Spleen (tissue), 11 donors: Measurements from ENCODE around the gene SETBP1. TPM values are rescaled to one million over a fixed set of nuclear protein-coding genes. Genes with fewer than 3 reads are reported as not detected.
A peak's percentile ranks its signal among the peaks of the same experiment; 100 is the strongest.

Experiments used
- DNase-seq: peaks from one replicate; pipeline ENCODE4 v3.0.0-alpha.2; 2020
- H3K27ac ChIP-seq, 8 donors: fragments of 200-600 bp; sonication (generic) in 7 of 8; 1 replicate in 4 of 8; 2 replicates in 4 of 8; pipeline versions ENCODE4 v1.5.0 to v1.8.0; 2016 to 2021; ENCODE audit warnings: inconsistent platforms in 4 of 8, mild to moderate bottlenecking in 4 of 8, moderate library complexity in 1 of 8
- H3K27me3 ChIP-seq, 7 donors: fragments of 200-600 bp; sonication (generic) in 6 of 7; replicated peaks in 1 of 7; 1 replicate in 4 of 7; 2 replicates in 3 of 7; pipeline versions ENCODE4 v1.5.0 to v1.8.0; 2016 to 2021; ENCODE audit warnings: inconsistent platforms in 3 of 7, mild to moderate bottlenecking in 1 of 7
- H3K36me3 ChIP-seq, 6 donors: fragments of 200-600 bp; sonication (generic) in 5 of 6; 1 replicate in 4 of 6; 2 replicates in 2 of 6; pipeline versions ENCODE4 v1.5.0 to v1.8.0; 2016 to 2021; ENCODE audit warnings: inconsistent platforms in 2 of 6
- H3K4me1 ChIP-seq, 6 donors: fragments of 200-600 bp; sonication (generic) in 5 of 6; 1 replicate in 3 of 6; 2 replicates in 3 of 6; pipeline versions ENCODE4 v1.5.0 to v1.8.0; 2016 to 2021; ENCODE audit warnings: inconsistent platforms in 3 of 6
- H3K4me3 ChIP-seq, 8 donors: fragments of 200-600 bp; sonication (generic) in 7 of 8; 1 replicate in 4 of 8; 2 replicates in 4 of 8; pipeline versions ENCODE4 v1.5.0 to v1.8.0; 2016 to 2021; ENCODE audit warnings: inconsistent platforms in 4 of 8, mild to moderate bottlenecking in 4 of 8, moderate library complexity in 2 of 8
- H3K9me3 ChIP-seq, 8 donors: fragments of 200-600 bp; sonication (generic) in 7 of 8; 1 replicate in 4 of 8; 2 replicates in 4 of 8; pipeline versions ENCODE4 v1.5.0 to v1.8.0; 2016 to 2021; ENCODE audit warnings: inconsistent platforms in 4 of 8
- CTCF ChIP-seq, 11 experiments: fragments of 200-600 bp in 7 of 11; fragments of 450-650 bp in 4 of 11; sonication (generic) in 4 of 11; IDR thresholded peaks in 8 of 11; conservative IDR thresholded peaks in 3 of 11; 1 replicate in 7 of 11; 2 replicates in 4 of 11; pipeline versions ENCODE4 v1.4.0 to v1.8.0; 2016 to 2021; ENCODE audit warnings: antibody characterized with exemption in 11 of 11, inconsistent platforms in 4 of 11, mild to moderate bottlenecking in 1 of 11
- POLR2A ChIP-seq, 3 donors: fragments of 450-650 bp; IDR thresholded peaks; one replicate each; pipeline ENCODE4 v1.5.1; 2017; ENCODE audit warnings: antibody characterized with exemption in 3 of 3, mild to moderate bottlenecking in 1 of 3
- POLR2AphosphoS5 ChIP-seq, 3 donors: sonication (generic); formaldehyde crosslinking; IDR thresholded peaks; one replicate each; pipeline ENCODE4 v1.5.1; 2017; ENCODE audit warnings: antibody characterized with exemption in 3 of 3
- WGBS, 5 donors: extraction: QIAGEN DNeasy Blood & Tissue Kit in 3 of 5; methylation state at CpG; one replicate each; pipeline versions ENCODE4 v1.1.5 to v1.1.7; 2013 to 2018; 5-methylcytosine and 5-hydroxymethylcytosine counted together
- intact Hi-C: fragments of 100-400 bp; cut with DNase I; formaldehyde crosslinking; loops from one replicate; pipeline ENCODE4 v1.15.0; 2023; ENCODE audit warnings: low total_unique reads
- polyA plus RNA-seq, 3 donors: library from polyadenylated mRNA; stranded (reverse); fragments of 200-250 nt; gene quantifications; one replicate each; pipeline ENCODE4 v1.2.1, GENCODE V29; 2013
- total RNA-seq, 7 donors: library from RNA; depleted of rRNA in 3 of 7; stranded (reverse); fragments of >200 nt in 3 of 7; fragmentation: NEBNext Ultra II Directional in 4 of 7; extraction: Animal tissue kit (Norgen Biotek cat#: 25700) in 4 of 7; gene quantifications; one replicate each; pipeline versions ENCODE4 v1.1.0 to v1.2.1, GENCODE V29; 2016 to 2021
- donor health status: healthy with polysubstance abuse.
- donor health status: DM: no; HTN: no; CAD: no; lungs with moderate emphysema.
- donor health status: DM: no; HTN: no; CAD: no.
- donor health status: Bipolar disorder and iron deficiency.
- donor health status: healthy.
- donor health status: DM: no; HTN: no; CAD: no.
- donor health status: DM: yes; HTN: yes; CAD: no.

The SETBP1 gene
- total and polyA plus RNA-seq, 10 donors: 2.0 to 50.7 (median 33.1) TPM

- no peak overlapping the region for H3K4me3 ChIP-seq
- DNase-seq: no peak
- intact Hi-C loops: no loop called here
- no peaks in the 10 kb centered on the region for H3K36me3 ChIP-seq
- 71 to 92% (median 79%) methylated on average over 2 of the region's 2 CpGs for WGBS, 5 donors
- H3K9me3 ChIP-seq: no peaks in the 10 kb centered on the region
- peaks cover 0 to 11% (median 2%) of the 10 kb centered on the region in 6 donors for H3K4me1 ChIP-seq
- TF ChIP-seq POLR2A (IDR thresholded peaks at IDR 0.05) (no peak), CTCF (IDR thresholded peaks at IDR 0.05 in 8 of 11, conservative IDR thresholded peaks at IDR 0.05 in 3 of 11) (no peak), POLR2AphosphoS5 (IDR thresholded peaks at IDR 0.05) (no peak)
- peak overlapping the region in 5 of 8 donors; percentile 27 to 69 (median 32) for H3K27ac ChIP-seq
- H3K27me3 ChIP-seq: no peaks in the 10 kb centered on the region
Observed at GRCh38 chr18:44943311-44943881, 262.7 kb downstream of the SETBP1 start.

GRCh38 chr18:44944461-44944860 lies 263.8 kb downstream of the SETBP1 start:
- Histone ChIP-seq H3K9me3 (no peaks in the 10 kb centered on the region), H3K27ac (no peak overlapping the region), H3K27me3 (no peaks in the 10 kb centered on the region), H3K4me1 (peaks cover 0 to 11% (median 0%) of the 10 kb centered on the region in 6 donors), H3K4me3 (no peak overlapping the region), H3K36me3 (peaks cover 0 to 1% (median 0%) of the 10 kb centered on the region in 6 donors)
- no peak for TF ChIP-seq POLR2A (IDR thresholded peaks at IDR 0.05)
- no peak for TF ChIP-seq POLR2AphosphoS5 (IDR thresholded peaks at IDR 0.05)
- TF ChIP-seq CTCF (IDR thresholded peaks at IDR 0.05 in 8 of 11, conservative IDR thresholded peaks at IDR 0.05 in 3 of 11): no peak
- no peak for DNase-seq
- 86 to 96% (median 92%) methylated on average over 1 of the region's 1 CpG for WGBS, 5 donors
- intact Hi-C loops: no loop called here

- H3K4me3 ChIP-seq: no peak overlapping the region
- peaks cover 0 to 16% (median 9%) of the 10 kb centered on the region in 6 donors for H3K36me3 ChIP-seq
- no peak overlapping the region for H3K27ac ChIP-seq
- DNase-seq: no peak
- H3K4me1 ChIP-seq: peaks cover 0 to 11% (median 0%) of the 10 kb centered on the region in 6 donors
- 75 to 88% (median 84%) methylated on average over 4 of the region's 4 CpGs for WGBS, 5 donors
- intact Hi-C loops: no loop called here
- H3K27me3 ChIP-seq: no peaks in the 10 kb centered on the region
- no peaks in the 10 kb centered on the region for H3K9me3 ChIP-seq
- TF ChIP-seq POLR2AphosphoS5 (IDR thresholded peaks at IDR 0.05) (no peak), CTCF (IDR thresholded peaks at IDR 0.05 in 8 of 11, conservative IDR thresholded peaks at IDR 0.05 in 3 of 11) (no peak), POLR2A (IDR thresholded peaks at IDR 0.05) (no peak)
Observed at GRCh38 chr18:44945888-44946401, 265.3 kb downstream of the SETBP1 start.

GRCh38 chr18:44946529-44947113 lies 265.9 kb downstream of the SETBP1 start:
- intact Hi-C loops: no loop called here
- H3K4me3 ChIP-seq: no peak overlapping the region
- no peak for TF ChIP-seq POLR2AphosphoS5 (IDR thresholded peaks at IDR 0.05)
- TF ChIP-seq CTCF (IDR thresholded peaks at IDR 0.05 in 8 of 11, conservative IDR thresholded peaks at IDR 0.05 in 3 of 11): no peak
- TF ChIP-seq POLR2A (IDR thresholded peaks at IDR 0.05): no peak
- WGBS, 5 donors: 92 to 98% (median 95%) methylated on average over 4 of the region's 4 CpGs
- DNase-seq: no peak
- peaks cover 0 to 23% (median 12%) of the 10 kb centered on the region in 6 donors for H3K36me3 ChIP-seq
- H3K27ac ChIP-seq: no peak overlapping the region
- no peaks in the 10 kb centered on the region for H3K27me3 ChIP-seq
- peaks cover 0 to 11% (median 0%) of the 10 kb centered on the region in 6 donors for H3K4me1 ChIP-seq
- no peaks in the 10 kb centered on the region for H3K9me3 ChIP-seq
